ENCODE data around the gene FAM181A.

FAM181A gene

DNA sequence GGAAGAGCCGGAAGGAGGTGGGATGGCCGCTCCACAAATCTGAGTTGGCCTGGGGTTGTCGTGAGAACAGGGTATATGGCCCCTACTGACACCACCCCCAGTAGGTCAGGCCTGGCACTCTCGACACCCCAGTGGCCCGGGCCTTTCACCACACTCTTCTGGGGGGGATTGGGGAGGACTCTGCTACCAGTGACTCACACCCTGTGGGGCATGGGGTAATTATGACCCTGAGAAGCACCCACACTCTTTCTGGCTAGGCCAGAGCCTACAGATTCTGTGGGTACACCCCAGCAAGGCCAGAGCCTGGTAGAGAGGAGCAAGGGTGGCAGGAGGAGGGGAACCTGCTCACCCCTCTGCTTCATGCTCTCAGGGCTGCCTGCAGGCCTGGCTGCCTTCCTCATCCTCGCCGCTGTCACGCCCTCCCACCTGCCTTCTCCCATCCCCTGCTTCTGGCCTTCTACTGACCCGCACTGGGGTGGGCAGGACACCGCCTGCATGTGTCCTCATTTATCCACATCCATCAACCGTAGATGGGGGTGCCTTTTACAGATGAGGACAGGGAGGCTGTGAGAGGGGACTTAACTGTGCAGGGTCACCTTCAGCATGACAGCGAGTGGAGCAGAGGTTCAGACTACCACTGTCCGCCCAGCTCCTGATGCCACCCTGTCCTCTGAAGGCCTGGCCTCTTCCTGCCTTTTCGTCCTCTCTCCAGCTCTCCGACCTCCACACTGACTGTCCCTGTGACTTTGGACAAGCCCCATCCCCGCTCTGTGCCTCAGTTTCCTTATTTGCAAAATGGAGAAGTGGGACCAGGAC lies 30.8 kb downstream of the FAM181A start:
- H3K27ac ChIP-seq (ENCODE audit: low read depth, low read length, severe bottlenecking), result no peak overlapping the region
- H3K36me3 ChIP-seq (ENCODE audit: control insufficient read depth, insufficient read depth, low read length), result no peaks in the 10 kb centered on the region
- H3K4me3 ChIP-seq (ENCODE audit: extremely low read depth, insufficient read depth, low read length, poor library complexity, severe bottlenecking), result no peak overlapping the region
- no peaks in the 10 kb centered on the region for H3K9me3 ChIP-seq (ENCODE audit: control insufficient read depth, low read length)
- peaks cover 23% of the 10 kb centered on the region for H3K4me1 ChIP-seq (ENCODE audit: control insufficient read depth, insufficient read depth, low read length, poor library complexity, severe bottlenecking)
- 94 to 97% methylated on average over 10 to 12 of the region's 16 CpGs for WGBS, 2 experiments (ENCODE audit: insufficient coverage in 2 of 2)

DNA sequence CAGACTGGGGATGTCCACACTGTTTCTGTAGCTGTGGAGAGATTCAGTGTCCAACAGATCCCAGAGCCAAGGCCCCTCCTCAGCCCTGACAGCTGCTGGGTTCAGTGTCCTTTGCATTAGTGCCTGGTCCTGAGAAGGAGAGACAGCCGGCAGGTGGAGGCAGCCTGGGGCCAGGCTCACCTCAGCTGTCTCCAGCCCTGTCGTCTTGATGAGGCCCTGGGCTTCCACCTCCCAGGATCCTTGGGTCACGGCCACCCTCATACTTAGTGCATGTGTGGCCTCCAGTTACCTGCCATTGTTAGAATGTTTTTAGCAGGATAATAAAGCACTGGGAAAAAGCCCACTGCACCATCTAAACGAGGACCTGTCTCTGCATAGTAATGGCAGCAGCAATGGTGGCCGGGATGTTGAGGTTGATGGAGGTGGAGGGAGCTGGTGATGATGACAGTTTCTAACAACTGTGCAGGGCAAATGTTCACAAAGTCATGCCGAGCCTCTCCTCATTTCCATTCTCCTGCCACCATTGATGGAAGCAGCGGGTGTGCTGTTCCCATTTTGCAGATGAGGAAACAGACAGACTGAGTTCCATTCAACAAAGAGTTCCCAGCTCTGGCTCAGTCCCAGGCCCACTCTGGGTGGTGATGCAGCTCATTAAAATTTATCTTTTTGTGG lies 31.6 kb downstream of the FAM181A start:
- Histone ChIP-seq H3K9me3 (ENCODE audit: control insufficient read depth, low read length) (no peaks in the 10 kb centered on the region), H3K36me3 (ENCODE audit: control insufficient read depth, insufficient read depth, low read length) (no peaks in the 10 kb centered on the region), H3K4me3 (ENCODE audit: extremely low read depth, insufficient read depth, low read length, poor library complexity, severe bottlenecking) (no peak overlapping the region), H3K27ac (ENCODE audit: low read depth, low read length, severe bottlenecking) (no peak overlapping the region), H3K4me1 (ENCODE audit: control insufficient read depth, insufficient read depth, low read length, poor library complexity, severe bottlenecking) (peaks cover 25% of the 10 kb centered on the region)
- 81 to 94% methylated on average over 4 to 7 of the region's 7 CpGs for WGBS, 2 experiments (ENCODE audit: insufficient coverage in 2 of 2)

GRCh38 chr14:93959239-93960107 lies 32.3 kb downstream of the FAM181A start:
- Histone ChIP-seq H3K36me3 (ENCODE audit: control insufficient read depth, insufficient read depth, low read length) (no peaks in the 10 kb centered on the region), H3K27ac (ENCODE audit: low read depth, low read length, severe bottlenecking) (peak overlapping the region; percentile 20)
- 67 to 69% methylated on average over 15 to 17 of the region's 23 CpGs for WGBS, 2 experiments (ENCODE audit: insufficient coverage in 2 of 2)

DNA sequence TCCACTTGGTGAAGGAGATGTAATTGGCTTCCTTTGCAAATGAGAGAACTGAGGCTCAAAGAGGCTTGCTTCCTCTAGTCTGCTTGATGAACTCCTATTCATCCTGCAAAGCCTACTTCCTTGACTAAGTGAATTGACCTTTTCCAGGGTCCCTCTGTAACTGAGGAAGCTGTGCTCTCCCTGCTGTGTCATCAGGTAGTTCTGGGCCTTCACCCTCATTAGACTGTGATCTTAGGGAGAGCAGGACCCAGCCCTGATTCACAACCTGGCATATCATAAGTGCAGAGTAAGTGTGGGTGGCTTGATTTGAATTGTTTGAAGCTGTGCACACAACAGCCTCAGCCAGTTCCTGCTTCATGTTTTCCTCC lies 32.9 kb downstream of the FAM181A start:
- Histone ChIP-seq H3K36me3 (ENCODE audit: control insufficient read depth, insufficient read depth, low read length) (no peaks in the 10 kb centered on the region), H3K9me3 (ENCODE audit: control insufficient read depth, low read length) (no peaks in the 10 kb centered on the region), H3K4me3 (ENCODE audit: extremely low read depth, insufficient read depth, low read length, poor library complexity, severe bottlenecking) (no peak overlapping the region), H3K4me1 (ENCODE audit: control insufficient read depth, insufficient read depth, low read length, poor library complexity, severe bottlenecking) (peaks cover 21% of the 10 kb centered on the region), H3K27ac (ENCODE audit: low read depth, low read length, severe bottlenecking) (peak overlapping the region; percentile 20)

More at GRCh38 chr14:93959239-93960107, 32.3 kb downstream of the FAM181A start:
- Histone ChIP-seq H3K4me3 (ENCODE audit: extremely low read depth, insufficient read depth, low read length, poor library complexity, severe bottlenecking) (no peak overlapping the region), H3K9me3 (ENCODE audit: control insufficient read depth, low read length) (no peaks in the 10 kb centered on the region), H3K4me1 (ENCODE audit: control insufficient read depth, insufficient read depth, low read length, poor library complexity, severe bottlenecking) (peaks cover 23% of the 10 kb centered on the region)

- no peak overlapping the region for H3K4me3 ChIP-seq (ENCODE audit: extremely low read depth, insufficient read depth, low read length, poor library complexity, severe bottlenecking)
- peaks cover 17% of the 10 kb centered on the region for H3K4me1 ChIP-seq (ENCODE audit: control insufficient read depth, insufficient read depth, low read length, poor library complexity, severe bottlenecking)
- no peak overlapping the region for H3K27ac ChIP-seq (ENCODE audit: low read depth, low read length, severe bottlenecking)
- H3K9me3 ChIP-seq (ENCODE audit: control insufficient read depth, low read length), result no peaks in the 10 kb centered on the region
- WGBS, 2 experiments (ENCODE audit: insufficient coverage in 2 of 2), result 75 to 100% methylated on average over 1 to 3 of the region's 3 CpGs
- H3K36me3 ChIP-seq (ENCODE audit: control insufficient read depth, insufficient read depth, low read length), result no peaks in the 10 kb centered on the region
These were observed 33.8 kb downstream of the FAM181A start for GRCh38 chr14:93960774-93961438.

DNA sequence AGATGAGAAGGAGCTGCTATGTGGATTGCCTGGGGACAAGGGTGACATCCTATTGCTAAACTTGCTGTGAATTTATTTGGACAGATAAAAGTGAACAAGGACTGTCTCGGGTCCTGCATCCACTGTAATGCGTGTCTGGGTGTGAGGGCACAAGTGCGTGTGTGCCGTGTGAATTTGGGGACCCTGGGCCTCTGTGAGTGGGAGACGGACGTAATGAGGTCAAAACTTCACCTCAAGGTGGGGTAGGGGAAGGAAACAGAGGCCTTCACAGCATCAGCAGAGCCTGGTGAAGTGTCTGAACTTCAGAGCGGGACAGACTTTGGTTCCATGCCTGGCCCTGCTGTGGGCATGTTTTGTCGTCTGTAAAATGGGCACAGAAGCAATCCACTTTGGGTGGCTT lies 34.5 kb downstream of the FAM181A start:
- peaks cover 17% of the 10 kb centered on the region for H3K4me1 ChIP-seq (ENCODE audit: control insufficient read depth, insufficient read depth, low read length, poor library complexity, severe bottlenecking)
- no peaks in the 10 kb centered on the region for H3K9me3 ChIP-seq (ENCODE audit: control insufficient read depth, low read length)
- no peaks in the 10 kb centered on the region for H3K36me3 ChIP-seq (ENCODE audit: control insufficient read depth, insufficient read depth, low read length)
- WGBS, 2 experiments (ENCODE audit: insufficient coverage in 2 of 2), result 94 to 97% methylated on average over 6 to 7 of the region's 8 CpGs
- H3K27ac ChIP-seq (ENCODE audit: low read depth, low read length, severe bottlenecking), result no peak overlapping the region
- no peak overlapping the region for H3K4me3 ChIP-seq (ENCODE audit: extremely low read depth, insufficient read depth, low read length, poor library complexity, severe bottlenecking)

GRCh38 chr14:93962701-93963601 lies 35.8 kb downstream of the FAM181A start:
- no peak overlapping the region for H3K27ac ChIP-seq (ENCODE audit: low read depth, low read length, severe bottlenecking)
- 80 to 92% methylated on average over 7 to 11 of the region's 16 CpGs for whole genome bisulfite sequencing, 2 experiments (ENCODE audit: insufficient coverage in 2 of 2)

DNA sequence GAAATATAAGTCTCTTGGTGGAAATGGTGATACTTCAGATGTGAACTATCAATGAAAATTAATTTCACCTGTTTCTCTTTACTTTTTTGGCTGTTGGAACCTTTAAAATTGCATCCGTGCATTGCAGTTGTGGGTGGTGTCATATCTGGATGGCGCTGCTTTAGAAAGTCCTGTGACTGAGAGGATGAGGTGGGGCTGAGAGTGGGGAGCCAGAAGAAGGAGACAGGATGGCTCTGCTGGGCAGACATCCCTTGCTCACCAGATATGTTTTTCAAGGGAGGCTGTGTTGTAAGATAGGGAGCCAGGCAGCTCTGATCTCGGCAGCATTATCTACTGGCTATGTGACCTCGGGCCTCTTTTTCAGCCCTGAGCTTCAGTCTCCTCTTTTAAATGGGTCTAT lies 36.5 kb downstream of the FAM181A start:
- Histone ChIP-seq H3K36me3 (ENCODE audit: control insufficient read depth, insufficient read depth, low read length) (no peaks in the 10 kb centered on the region), H3K4me1 (ENCODE audit: control insufficient read depth, insufficient read depth, low read length, poor library complexity, severe bottlenecking) (peaks cover 14% of the 10 kb centered on the region), H3K9me3 (ENCODE audit: control insufficient read depth, low read length) (no peaks in the 10 kb centered on the region), H3K27ac (ENCODE audit: low read depth, low read length, severe bottlenecking) (no peak overlapping the region), H3K4me3 (ENCODE audit: extremely low read depth, insufficient read depth, low read length, poor library complexity, severe bottlenecking) (no peak overlapping the region)
- 94% methylated on average over 3 to 4 of the region's 4 CpGs for WGBS, 2 experiments (ENCODE audit: insufficient coverage in 2 of 2)

More at GRCh38 chr14:93962701-93963601, 35.8 kb downstream of the FAM181A start:
- Histone ChIP-seq H3K4me3 (ENCODE audit: extremely low read depth, insufficient read depth, low read length, poor library complexity, severe bottlenecking) (no peak overlapping the region), H3K36me3 (ENCODE audit: control insufficient read depth, insufficient read depth, low read length) (no peaks in the 10 kb centered on the region), H3K9me3 (ENCODE audit: control insufficient read depth, low read length) (no peaks in the 10 kb centered on the region), H3K4me1 (ENCODE audit: control insufficient read depth, insufficient read depth, low read length, poor library complexity, severe bottlenecking) (peaks cover 14% of the 10 kb centered on the region)

- Histone ChIP-seq H3K4me3 (ENCODE audit: extremely low read depth, insufficient read depth, low read length, poor library complexity, severe bottlenecking) (no peak overlapping the region), H3K36me3 (ENCODE audit: control insufficient read depth, insufficient read depth, low read length) (no peaks in the 10 kb centered on the region), H3K27ac (ENCODE audit: low read depth, low read length, severe bottlenecking) (no peak overlapping the region), H3K4me1 (ENCODE audit: control insufficient read depth, insufficient read depth, low read length, poor library complexity, severe bottlenecking) (peaks cover 9% of the 10 kb centered on the region), H3K9me3 (ENCODE audit: control insufficient read depth, low read length) (no peaks in the 10 kb centered on the region)
- WGBS, 2 experiments (ENCODE audit: insufficient coverage in 2 of 2), result 95 to 96% methylated on average over 8 to 9 of the region's 10 CpGs
These were observed 37.1 kb downstream of the FAM181A start for GRCh38 chr14:93964281-93964680.

Data from mesodermal cell (in vitro differentiated cells).